Left renal pelvis (tissue), 4 donors: ENCODE data around the gene MRAS. TPM values are rescaled to one million over a fixed set of nuclear protein-coding genes. Genes with fewer than 3 reads are reported as not detected.

Experiments used
- DNase-seq, 4 donors: peaks; one replicate each; pipeline ENCODE4 v3.0.0-alpha.2; 2013; ENCODE audit warnings: low read depth in 4 of 4, low spot score in 3 of 4
- polyA plus RNA-seq, 4 donors: library from polyadenylated mRNA; unstranded; fragments of 120-200 nt; gene quantifications; one replicate each; pipeline ENCODE4 v1.2.1, GENCODE V29; 2013; ENCODE audit not compliant: insufficient read length in 4 of 4

Gene MRAS
- polyA plus RNA-seq, 4 donors: 30.0 to 34.8 (median 31.7) TPM

DNA sequence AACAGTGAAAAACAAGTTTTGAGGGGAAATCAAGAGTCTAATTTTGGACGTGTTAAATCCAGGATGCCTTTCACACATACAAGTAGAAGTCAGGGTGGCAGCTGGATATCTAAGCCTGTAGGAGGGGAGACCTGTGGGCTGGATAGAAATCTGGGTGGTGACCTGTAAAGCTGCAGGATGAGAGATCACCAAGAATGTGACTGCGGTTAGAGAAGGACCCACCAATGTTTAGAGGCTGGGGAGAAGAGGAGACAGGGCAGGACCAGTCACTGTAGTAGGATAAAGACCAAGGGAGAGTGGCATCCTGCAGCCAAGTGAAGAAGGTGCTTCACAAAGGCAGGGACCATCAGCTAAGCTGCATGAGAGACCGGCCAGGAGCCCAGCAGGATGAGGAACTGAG, 36.2 kb downstream of the MRAS start:
- DNase-seq: no peak

DNA sequence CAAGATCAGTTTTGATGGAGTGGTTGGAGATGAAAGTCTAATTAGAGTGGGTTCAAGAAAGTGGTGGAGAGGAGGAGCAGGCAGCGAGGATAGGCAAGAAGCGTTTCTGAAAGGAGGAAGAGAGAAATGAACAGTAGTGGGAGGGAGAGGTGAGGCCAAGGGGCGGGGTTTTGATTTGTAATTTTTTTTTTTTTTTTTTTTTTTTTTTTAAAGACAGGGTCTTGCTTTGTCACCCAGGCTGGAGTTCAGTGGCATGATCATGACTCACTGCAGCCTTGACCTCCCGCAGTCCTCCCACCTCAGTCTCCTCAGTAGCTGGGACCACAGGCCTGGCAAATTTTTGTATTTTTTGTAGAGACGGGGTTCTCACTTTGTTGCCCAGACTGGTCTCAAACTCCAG, 36.6 kb downstream of the MRAS start:
- no peak for DNase-seq

DNA sequence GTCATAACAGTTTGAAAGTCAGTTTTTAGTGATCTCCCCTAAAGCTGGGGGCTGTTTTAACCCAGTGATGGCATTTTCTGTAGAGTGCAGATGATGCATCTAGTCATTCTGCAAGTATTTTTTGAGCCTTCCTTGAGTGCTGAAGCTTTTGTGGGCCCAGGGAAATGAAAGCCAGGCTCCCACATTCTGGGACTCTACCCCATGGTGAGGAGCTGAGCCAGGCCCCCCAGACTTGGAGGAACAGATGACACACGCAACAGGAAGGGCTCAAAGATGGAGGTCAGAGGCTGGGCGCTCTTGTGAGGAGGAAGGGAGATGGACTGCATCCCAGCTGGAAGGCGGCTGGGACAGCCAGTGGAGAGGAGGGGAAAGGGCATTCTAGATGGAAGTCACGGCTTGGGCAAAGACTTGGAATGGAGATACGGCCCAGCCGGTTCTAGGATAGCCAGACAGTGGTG, 40.8 kb downstream of the MRAS start:
- DNase-seq: no peak

DNA sequence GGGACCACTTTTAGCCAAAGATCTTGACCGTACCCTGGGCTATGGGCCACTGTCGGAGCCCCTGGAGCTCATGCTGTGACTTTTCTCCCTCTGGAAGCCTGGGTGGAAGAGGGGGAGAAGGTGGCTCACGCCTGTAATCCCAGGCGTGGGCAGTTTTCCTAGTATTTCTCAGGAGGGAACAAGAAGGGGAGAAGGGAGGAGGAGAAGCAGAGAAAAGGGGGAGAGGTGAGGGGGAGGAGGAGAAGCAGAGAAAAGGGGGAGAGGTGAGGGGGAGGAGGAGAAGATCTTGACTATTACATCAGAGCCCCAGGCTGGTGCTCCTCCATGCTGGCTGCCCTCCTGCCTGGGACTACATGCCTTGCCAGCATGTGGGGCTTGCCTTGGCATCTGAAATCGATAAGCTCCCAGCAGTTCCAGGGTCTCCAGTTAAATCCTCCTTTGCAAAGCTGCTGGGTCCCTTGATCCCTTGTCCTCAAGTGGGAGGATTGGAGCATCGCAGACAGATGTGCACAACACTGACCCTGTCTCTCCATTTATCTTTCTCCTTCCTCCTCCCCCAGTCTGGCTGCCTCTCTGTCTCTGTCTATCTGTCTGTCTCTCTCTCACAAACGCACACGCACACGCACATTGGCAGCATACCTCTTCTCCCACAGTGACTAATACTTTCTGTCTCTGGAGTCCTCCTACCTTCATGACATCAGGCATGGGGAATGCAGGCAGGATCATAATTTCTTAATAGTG, 41.6 kb downstream of the MRAS start:
- no peak for DNase-seq

DNA sequence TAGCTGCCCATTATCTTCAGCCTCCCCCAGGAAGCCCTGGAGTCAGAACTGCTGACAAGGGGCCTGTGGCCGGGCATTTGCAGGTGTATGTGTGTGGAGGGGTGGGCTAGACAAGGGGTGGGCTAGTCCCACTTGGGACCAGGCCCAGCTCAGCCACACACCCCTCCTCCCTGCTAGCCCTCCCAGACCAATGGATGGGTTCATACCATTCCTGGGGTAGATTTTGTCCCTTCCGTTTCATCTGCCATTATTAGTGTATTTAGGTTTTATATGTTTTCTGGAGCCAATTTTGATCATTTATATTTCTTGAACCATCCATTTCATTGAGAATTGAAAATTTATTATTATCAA, 42.2 kb downstream of the MRAS start:
- DNase-seq: no peak

DNA sequence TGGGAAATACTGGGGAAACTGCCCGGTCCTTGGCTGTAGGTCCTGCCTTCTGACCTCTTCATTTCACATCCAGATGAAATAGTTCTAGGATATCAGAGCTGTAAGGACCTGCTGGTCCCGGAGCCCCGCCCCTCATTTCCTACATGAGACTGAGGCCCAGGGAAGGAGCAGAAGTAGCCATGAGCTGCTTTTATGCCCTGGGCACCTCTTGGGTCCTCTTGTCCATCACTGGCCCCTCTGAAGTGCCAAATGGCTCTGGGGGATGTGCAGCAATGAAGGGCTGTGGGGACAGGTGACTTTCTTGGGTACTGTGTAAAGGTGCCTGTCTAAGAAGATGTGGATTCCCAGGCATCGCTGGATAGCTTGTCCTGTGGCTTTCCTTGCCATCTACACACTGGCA, 45.8 kb downstream of the MRAS start:
- no peak for DNase-seq

DNA sequence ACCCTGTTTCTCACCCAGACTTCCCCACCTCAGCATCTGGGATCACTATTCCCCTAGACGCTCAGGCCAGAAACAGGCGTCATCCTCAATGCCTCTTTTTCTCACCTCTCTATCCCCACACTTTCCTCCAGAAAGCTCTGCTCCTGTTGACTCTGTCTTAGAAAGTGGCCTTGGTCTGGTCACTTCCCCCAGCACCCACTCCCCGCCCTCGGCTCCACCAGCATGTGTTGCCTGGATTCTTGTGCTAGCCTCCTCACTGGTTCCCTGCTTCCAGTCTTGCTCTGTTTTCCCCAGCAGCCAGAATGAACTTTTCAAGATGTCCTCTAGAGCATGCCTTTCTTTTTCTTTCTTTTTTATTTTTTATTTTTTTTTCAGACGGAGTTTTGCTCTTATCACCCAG, 46.3 kb downstream of the MRAS start:
- DNase-seq: no peak

DNA sequence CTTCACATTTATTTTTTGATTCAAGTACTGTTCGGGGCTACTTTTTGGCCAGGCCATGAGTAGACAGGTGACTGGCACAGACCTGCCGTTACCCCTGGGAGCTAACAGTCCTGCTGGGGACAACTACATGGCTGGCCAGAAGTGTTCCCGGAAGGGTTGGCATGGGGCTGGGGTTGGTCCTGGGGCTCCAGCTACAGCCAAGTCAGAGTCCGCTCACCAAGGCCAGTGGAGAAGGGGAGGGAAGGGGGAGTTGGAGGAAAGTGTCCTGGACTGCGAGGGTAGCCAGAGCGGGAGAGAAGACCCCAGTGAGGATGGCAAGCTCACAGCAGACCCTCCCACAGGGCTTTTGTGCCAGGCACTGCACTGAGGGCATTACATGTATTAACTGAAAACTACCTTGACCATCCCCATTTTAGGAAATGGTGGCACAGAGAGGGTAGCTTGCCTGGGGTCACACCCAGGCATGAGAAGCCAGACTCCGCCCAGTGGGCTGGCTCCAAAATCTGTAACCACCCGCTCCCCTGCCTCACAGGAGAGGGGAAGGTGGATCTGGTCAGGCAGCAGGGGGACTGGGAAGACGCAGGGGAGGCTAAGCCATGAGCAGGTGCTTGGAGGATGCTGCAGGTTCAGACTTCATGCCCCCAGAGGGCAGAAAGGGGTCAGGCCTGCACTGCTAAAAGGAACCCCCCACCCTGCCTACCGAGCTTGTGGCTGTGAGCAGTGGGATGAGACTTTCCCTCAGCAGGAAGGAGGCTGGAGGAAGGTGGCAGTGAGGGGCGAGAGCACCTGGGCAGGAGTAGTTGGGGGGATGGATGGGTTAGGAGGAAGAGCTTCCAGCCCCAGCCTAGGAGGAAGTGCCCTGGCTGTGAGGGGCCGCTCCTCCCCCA, 47.7 kb downstream of the MRAS start:
- DNase-seq: no peak

DNA sequence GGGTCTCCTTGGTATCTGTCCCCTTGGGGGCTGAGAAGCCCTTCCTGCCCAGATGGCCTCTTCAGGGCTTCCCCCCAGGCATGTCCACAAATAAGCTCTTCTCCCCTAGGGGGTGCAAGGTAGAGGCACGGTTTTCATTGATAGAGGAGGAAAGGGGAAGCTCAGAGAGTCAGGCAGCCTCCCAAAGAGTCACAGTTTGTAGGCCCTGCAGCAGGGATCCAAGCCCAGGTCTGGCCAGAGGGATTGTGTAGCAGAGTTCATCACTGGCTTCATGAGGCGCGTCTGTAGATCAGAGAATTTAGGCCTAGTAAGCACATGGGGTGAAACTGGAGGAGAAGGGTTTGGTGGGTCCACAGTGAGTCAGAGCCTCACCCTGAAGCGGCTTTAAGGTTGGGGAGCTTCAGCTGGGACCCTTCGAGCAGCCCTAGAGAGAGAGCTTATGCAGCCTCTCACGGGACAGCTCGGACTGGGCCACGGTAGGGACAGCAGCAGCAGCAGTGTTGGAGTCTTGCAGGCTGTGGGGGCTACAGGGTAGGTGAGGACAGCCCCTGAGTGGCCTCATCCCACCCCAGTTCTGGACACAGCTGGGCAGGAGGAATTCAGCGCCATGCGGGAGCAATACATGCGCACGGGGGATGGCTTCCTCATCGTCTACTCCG, 48.5 kb downstream of the MRAS start:
- no peak for DNase-seq

DNA sequence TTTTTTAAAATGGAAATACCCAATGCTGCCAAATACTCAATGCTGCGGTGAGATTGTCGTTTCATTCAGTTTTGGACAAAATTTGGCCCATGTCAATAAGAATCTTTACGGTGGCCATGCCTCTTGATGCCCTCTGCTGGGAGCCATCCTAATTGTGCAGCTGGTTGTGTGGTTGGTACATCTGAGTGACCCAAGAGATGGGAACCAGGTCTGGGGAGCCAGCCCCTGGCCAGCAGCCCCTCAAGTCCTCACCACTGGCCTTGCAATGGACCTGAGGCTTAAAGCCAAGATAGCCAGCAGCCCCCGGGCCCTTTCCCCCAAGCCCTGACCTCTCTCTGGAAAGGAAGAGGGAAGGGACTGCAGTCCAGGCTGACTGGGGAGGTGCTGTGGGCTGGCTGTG, 49.6 kb downstream of the MRAS start:
- no peak for DNase-seq

DNA sequence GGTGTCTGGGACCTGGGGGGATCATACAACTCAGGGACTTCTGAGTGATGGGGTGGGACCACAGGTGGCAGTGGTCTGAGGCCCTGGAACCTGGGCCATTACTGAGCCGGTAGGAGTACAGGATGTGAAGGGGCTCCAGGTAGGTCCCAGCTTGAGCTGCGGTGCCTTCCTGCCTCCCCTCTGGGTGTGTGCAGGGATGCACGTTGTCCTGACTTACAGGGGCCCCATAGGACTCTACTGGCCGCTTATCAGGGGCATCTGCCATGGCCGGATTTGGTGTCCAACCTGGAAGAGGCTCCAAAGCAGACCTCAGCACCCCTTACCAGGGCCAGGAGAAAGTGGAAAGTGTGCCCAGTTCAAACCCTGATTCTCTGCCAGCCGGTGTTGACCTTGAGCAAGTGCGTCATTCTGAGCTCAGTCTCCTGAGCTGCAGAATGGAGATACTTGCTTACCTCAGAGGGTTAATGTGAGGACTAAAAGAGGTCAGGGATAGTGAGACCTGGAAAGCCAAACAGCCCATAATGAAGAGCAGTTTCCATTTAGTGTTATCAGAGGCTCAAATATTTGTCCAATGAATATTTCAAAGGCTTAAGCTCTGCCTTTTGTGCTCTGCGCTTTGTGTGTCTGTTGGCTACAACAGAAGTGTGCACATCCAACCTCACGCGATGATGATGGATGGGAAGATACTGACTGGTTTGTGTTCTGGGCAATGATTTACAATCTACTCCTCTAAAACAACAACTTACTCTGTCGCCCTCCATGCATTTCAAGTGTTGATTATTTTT, 50.6 kb downstream of the MRAS start:
- no peak for DNase-seq

DNA sequence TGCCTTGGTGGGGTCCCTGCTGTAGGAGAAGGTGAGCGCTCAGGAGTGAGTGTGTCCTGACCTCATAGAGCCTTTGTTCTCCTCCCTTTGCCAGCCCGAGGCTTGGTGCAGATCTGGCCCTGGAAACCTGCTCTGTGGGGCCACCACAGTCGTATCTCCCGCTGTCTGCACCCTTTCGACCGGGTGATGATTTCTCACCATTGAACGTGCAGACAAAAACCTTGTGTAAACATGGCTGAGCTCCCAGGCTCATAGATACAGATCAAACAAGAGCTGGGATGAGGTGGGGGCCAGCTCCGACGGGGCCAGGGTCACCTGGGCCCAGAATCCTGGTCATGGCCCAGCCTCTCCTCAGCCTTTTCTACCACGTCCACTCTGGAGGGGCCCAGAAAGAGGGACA, 51.4 kb downstream of the MRAS start:
- DNase-seq: no peak

DNA sequence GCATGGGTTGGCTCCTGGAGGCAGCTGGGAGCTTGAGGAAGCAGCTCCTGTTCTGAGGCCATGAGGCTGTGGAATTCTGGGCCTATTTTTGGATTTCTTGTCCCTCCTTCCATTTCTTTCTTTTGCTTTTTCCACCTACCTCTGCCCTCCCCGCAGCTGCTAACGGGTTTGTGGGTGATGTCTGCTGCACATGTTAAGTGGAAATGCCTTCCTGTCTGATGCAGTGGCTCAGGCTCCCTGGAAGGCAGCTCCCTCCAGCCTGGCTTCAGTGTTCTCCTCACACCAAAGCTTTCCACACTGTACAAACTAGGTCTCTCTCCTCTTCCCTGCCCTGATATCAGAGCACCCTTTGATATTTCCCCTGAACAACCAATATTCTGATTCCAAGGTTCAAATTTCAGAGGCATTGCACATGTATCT, 52.3 kb downstream of the MRAS start:
- DNase-seq: no peak

DNA sequence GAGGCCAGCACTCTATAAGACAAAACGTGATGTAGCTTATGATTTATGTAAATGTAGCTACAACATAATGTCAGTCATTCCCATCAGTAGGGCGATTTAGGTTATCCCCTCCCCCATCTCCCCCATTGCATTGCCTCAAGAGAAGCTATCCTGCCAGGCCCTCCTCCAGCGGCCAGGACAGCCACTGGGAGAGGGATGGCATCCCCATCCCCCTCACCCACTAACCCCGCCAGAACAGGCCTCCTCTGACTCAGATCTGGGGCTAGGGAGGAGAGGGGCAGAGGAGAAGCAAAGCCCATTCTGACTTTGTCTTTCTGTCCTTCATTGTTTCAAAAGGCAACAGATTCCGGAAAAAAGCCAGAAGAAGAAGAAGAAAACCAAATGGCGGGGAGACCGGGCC, 53.5 kb downstream of the MRAS start:
- no peak for DNase-seq

DNA sequence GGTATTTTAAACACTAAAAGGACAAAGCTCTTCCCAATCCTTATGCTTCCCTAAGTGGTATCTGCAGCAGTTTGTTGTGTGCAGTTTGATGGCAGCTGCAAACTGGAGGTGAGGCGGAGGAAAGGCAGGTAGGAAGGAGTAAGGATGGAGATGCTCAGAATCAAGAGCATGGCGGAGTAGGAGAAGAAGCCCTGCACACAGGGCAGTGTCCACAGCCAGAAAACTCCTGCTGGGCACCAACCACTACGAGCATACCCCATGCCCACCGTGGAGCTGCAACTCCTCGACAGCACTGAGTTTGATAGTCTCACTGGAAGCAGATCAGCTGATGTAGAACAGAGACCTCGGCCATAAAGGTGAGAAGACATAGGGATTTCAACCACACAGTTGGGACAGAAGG, 55.7 kb downstream of the MRAS start:
- no peak for DNase-seq

DNA sequence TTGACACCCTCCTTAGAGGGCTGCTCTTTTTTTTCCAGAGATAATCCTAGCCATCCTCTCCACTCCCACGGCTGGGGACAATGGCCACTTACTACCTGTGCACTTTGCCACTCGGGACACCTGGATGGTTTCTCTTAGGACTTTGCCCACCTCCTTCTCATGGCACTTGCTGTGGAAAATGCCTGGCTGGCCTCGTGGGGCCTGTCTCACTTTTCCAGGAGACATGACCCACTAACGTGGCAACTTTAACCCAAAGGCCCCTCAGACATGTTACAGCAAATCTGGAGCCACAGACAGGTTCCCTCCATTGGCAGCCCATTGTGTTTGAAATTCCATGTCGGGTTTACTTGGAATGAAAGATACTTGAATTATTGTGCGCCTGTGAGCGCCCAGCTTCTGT, 56.6 kb downstream of the MRAS start:
- DNase-seq: no peak

DNA sequence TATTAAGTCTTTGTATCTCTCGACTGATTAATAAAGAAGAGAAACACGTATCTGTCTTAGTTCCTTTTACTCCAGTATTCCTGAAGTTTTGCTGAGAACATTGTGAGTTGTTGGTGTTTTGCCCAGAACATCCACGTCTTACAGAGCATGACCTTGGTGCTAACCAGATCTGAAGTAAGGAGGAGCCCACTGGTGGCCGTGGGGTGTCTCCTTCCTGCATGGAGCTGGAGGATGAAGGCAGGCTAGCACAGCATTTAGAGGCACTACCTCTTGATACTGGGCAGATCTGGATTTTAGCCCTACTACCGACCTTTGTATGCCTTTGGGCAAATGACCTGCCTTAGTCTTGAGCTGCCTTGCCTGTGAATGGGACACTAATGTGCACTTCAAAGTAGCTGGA, 57.1 kb downstream of the MRAS start:
- DNase-seq: no peak

DNA sequence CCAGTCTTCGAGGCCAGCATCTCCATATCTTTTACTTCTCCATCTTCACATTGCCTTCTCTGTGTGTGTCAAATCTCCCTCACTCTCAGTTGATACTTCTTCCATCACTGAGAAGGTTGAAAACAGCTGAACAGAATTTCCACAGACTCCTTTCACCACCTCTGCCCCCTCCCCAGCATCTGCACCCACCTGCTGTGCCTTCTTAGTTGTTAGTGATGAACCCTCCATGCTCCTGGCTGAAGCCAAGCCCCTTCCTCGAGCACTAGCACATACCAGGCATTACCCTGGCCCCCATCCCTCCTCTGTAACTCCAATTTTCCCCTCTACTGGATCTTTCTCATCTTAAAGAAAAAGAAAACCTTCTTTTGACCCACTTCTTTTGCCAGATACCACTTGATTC, 58.2 kb downstream of the MRAS start:
- DNase-seq: no peak

DNA sequence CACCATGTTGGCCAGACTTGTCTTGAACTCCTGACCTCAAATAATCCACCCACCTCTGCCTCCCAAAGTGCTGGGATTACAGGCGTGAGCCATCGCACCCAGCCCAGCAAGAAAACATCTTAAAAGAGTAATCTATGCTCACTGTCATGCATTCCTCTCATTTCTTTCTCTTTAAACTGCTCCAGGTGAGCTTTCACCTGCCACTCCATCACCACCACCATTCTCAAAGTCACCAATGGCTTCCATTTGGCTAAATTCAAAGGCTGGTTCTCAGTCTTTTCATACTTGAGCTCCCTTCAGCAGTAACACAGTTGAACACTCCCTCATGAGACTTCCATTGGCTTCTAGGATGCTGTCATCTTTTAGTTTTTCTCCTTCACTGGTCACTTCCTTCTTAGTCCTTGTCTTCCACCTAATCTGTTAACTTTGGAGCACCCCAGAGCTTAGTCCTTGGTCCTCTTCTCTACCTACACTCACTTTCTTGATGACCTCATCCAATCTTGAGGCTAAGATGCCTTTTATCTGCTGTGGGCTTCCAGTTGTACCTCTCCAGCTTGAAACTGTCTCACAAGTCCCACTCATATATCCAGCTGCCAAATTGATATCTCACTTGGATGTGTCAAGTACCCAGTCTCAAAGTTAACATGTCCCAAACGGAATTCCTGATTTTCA, 59.0 kb downstream of the MRAS start:
- DNase-seq: no peak
